ENCODE results near the gene C8G.

The C8G gene

GRCh38 chr9:136964833-136965422, 19.9 kb downstream of the C8G start:
- DNase-seq, result no peak

- DNase-seq, result peak in 41 of 51 donors; percentile 19 to 90 (median 73)
These were observed 20.9 kb downstream of the C8G start for GRCh38 chr9:136965771-136966484.

DNA sequence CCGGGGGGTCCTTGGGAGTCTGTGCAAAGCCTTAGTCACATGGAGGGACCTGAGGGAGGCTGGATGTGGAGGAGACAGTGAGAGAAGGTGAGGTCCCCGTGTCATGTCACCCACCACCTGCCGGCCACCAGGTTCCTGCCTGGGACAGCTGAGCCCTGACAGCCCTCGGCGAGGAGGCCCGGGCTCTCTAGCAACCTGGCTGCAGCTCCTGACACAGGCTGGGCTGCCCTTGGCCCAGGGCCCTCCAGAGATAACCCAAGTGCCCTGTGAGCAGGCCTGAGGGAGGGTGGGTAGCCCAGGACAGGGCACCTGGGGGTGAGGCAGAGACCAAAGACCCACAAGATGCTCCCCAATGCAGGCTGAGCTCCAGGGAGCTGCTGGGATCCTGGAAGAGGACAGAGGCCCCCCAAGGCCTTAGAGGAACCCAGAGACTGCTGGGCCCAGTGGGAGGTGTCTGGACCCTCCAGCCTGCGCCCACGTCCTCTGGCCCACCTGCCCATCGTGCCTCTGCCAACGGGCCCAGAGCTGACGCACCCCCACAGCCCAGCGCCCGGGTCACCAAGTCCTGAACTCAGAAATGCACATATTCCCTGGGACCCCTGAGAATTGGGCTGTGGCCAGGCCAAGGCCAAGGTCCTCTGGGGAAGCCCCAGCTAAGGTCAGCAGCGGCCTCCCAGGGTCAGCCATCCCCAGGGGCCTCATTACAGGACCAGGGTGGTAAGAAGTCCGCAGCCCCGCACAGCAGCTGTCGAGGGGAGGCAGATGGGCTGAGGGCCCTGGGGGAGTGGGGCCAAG, 23.5 kb downstream of the C8G start:
- no peak for DNase-seq

- peak in 2 of 51 donors; percentile 29 to 46 for DNase-seq
These were observed 24.1 kb downstream of the C8G start for GRCh38 chr9:136969150-136969549.

DNA sequence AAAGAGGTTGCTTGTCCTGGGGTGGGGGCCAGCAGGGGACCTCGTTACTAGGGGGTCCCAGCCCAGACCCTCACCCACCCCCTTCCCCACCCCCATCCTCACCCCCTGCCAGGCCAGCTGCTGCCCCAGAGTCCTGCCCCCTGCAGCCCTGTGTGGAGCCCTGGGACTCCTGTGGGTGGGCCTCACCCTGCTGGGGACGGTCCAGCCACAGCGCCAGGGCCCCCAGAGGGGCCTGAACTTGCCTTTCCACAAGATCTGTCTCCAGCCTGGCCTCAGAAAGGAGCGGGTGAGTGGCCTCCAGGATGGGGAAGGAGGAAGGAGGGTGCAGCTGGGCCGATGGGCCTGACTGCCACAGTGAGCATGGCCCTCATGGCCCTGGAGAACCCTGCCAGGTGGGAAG, 24.7 kb downstream of the C8G start:
- no peak for DNase-seq

GRCh38 chr9:136970361-136970760, 25.3 kb downstream of the C8G start:
- DNase-seq, result no peak

GRCh38 chr9:136971746-136972145, 26.7 kb downstream of the C8G start:
- no peak for DNase-seq

DNA sequence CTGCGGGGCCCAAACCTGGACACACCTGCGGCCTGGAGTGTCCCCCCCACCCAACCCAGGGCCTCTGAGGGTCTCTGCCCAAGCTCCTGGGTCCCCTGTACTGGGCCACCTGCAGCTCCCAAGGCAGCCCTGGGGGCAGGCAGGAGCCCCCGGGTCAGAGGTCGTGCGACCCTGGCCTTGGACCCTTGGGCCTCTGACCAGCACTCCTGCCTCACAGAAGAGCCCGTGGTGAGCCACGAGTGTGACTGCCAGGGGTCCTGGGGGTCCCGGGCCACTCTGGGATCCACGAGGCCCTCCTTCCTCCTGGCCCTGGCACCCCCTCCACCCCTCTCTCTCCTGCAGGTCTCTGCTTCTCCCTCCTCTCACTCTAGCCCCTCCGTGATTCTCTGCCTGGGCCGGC, 27.3 kb downstream of the C8G start:
- DNase-seq, result no peak

- no peak for DNase-seq
These were observed 27.7 kb downstream of the C8G start for GRCh38 chr9:136972743-136973142.

DNA sequence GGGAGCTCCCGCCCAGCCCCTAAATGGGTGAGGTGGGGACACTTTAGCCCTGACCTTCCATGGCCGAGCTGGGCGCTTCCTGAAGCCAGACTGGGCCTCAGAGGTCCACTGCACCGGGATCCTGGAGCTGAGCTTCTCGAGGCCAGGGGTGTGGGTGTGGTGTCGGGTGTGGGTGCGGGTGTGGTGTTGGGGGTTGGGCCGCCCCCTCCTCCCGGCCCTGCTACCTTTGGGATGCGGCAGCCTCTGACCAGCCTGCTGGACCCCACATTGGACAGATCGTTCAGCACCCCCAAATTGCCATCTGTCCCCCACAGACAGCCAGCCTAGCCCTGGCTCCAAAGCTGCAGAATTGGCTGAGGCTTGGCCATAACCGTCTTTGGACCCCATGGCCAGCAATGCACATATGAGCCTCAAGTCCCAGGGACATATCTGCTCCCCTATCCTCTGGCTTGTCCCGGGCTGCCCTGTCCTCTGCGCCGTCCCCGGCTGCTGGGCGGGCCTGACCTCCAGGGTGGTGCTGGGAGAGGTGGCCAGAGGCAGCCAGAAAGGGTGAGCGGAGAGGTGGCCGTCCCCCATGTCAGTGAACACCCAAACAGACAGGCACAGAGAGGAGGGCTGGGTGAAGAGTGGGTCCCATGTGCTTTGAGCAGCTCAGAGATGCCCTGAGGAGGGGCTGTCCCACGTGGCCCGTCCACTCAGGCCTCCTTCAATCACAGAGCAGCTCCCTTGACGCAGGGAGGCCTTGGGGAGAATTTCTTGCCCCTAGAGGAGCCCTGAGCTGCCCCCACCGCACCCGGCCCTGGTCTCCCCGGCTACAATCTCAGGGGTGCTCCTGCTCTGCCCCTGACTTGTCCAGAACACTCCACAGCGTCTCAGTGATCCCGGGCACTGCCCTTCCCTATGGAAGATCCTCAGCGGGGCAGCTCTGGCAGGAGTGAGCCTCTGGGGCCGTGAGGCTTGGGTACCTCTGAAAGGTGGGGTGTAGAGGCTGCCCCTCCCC, 28.9 kb downstream of the C8G start:
- no peak for DNase-seq

GRCh38 chr9:136974817-136975535, 29.9 kb downstream of the C8G start:
- no peak for DNase-seq

- peak in 44 of 51 donors; percentile 30 to 89 (median 70) for DNase-seq
These were observed 30.6 kb downstream of the C8G start for GRCh38 chr9:136975644-136976043.

- peak; percentile 70 to 98 (median 93) for DNase-seq
These were observed 32.2 kb downstream of the C8G start, which contains the start of gene PTGDS for GRCh38 chr9:136977223-136977622. Gene PTGDS, plus strand, starts transcription at chr9:136977504. Its CDS starts 75 bp downstream, at chr9:136977579.

DNA sequence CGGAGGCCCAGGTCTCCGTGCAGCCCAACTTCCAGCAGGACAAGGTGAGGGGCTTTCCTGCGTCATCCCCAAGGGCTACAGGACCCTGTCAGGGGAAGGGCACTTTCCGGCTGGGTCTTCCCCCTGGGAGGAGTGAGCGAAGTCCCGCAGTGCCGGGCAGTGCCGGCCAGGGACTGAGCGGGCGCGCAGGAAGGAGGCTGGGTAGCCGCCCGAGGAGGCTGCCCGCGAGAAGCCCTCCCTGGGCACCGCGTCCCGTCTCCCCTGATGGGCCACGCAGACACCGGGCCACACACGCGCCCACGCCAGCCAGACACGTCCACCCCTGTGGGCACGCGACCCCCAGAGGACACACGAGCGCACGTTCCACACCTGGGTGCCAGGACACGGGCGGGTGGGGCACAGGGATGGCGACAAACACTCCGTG, 32.6 kb downstream of the C8G start:
- peak in 3 of 51 donors; percentile 53 to 68 (median 56) for DNase-seq

GRCh38 chr9:136978073-136978864, 33.2 kb downstream of the C8G start:
- DNase-seq, result peak in 50 of 51 donors; percentile 44 to 99 (median 89)

- DNase-seq, result peak in 4 of 51 donors; percentile 42 to 71 (median 58)
These were observed 34.0 kb downstream of the C8G start for GRCh38 chr9:136978865-136979544.

GRCh38 chr9:136979769-136980587, 34.9 kb downstream of the C8G start:
- DNase-seq, result peak in 6 of 51 donors; percentile 17 to 58 (median 36)

All from hypothalamus (tissue), 51 donors.